NCI-H187 treated with DMSO at 0.1 percent for 48 hours (cell line): Measurements from ENCODE around the gene IL17RA.
"Not testable (repeated sequence)": the region's sequence is repeated elsewhere in the genome, so short reads cannot be mapped to it uniquely, and the experiment has no call there.

Experiments
- DNase-seq: peaks from one replicate; lab custom pipeline; 2025; lab: John Stamatoyannopoulos, UW

The IL17RA gene, protein sequence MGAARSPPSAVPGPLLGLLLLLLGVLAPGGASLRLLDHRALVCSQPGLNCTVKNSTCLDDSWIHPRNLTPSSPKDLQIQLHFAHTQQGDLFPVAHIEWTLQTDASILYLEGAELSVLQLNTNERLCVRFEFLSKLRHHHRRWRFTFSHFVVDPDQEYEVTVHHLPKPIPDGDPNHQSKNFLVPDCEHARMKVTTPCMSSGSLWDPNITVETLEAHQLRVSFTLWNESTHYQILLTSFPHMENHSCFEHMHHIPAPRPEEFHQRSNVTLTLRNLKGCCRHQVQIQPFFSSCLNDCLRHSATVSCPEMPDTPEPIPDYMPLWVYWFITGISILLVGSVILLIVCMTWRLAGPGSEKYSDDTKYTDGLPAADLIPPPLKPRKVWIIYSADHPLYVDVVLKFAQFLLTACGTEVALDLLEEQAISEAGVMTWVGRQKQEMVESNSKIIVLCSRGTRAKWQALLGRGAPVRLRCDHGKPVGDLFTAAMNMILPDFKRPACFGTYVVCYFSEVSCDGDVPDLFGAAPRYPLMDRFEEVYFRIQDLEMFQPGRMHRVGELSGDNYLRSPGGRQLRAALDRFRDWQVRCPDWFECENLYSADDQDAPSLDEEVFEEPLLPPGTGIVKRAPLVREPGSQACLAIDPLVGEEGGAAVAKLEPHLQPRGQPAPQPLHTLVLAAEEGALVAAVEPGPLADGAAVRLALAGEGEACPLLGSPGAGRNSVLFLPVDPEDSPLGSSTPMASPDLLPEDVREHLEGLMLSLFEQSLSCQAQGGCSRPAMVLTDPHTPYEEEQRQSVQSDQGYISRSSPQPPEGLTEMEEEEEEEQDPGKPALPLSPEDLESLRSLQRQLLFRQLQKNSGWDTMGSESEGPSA

DNA sequence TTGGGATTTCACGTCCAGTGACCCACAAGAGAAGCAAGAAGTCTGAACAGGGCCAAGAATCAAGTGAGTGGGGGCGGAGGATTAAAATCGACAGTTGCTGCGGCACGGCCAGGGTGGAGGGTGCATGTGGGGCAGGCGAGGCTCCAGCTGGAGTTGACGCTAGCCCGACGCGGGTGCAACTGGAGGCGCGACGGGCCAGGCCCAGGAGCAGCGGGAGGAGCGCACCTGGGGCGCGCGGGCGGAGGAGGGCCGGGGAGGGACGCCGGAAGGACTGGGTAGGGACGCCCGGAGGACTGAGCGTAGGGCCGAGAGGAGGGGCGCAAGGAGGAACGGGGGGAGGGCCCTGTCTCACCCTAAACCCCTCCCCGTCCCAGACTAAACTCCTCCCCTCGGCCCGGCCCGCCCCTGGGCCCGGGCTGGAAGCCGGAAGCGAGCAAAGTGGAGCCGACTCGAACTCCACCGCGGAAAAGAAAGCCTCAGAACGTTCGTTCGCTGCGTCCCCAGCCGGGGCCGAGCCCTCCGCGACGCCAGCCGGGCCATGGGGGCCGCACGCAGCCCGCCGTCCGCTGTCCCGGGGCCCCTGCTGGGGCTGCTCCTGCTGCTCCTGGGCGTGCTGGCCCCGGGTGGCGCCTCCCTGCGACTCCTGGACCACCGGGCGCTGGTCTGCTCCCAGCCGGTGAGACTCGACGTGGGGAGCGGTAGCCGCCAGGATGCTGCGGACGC, at the start of gene IL17RA:
TSS of gene IL17RA (plus strand) at position 447 of the 723 bp plus-strand sequence. CDS start at position 539, 92 bp downstream.
- no peak for DNase-seq

DNA sequence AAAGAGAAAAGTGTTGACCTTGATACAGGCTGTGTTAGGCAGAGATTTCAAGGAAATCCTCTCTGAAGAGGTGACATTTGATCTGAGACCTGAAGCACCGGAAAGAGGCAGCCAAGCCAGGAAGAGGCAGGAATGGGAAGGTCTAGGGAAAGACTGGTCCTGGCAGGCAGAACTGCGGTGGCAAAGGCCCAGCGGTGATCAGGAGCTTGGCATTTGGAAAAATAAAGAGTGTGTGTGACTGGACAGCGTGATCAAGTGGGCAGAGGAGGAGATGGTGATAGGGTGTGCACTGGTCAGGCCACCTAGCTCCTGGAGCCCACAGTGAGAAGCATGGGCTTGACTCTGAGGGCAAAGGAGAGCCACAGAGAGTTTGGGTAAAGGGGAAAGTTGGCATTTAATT, 49.6 kb upstream of the IL17RA start:
- no peak for DNase-seq

DNA sequence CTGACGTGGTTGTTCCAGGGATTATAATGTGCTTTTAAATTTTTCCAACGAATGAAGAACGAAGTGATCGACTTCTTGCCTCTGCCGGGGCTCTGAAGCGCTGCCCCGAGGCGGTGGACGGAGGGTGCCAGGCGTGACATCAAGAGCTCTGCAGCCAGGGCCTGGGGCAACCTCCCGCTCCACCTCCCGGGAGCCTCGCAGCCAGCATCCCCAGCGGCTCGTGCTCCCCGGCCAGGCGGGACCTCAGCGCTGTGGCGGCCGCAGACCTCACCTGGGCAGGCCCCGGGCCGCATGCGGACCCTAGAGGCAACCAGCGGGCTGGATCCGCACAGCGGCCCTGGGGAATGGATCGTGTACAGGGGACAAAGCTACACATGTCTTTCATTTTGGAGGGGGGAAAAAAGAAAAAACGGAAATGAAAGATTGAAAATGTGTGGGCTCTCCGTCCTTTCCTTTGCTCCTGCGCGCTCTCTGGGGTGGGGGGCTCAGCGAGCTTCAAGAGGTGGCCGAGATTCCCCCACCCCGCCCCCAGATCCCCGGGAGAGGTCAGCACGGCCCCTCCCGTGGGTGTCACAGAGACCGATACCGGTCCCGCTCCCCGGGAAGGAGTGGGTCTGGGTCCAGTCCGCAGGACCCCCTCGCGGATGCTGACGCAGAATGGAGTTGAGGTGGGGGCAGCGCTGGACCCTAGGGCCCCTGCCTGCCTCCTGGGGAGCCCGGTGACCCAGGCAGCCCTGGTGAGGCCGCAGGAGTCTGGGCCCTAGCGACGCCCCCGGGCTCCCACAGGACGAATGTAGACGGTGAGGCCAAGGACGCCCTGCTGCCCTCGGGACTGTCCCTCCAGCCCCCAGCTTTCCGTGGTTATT, 48.6 kb upstream of the IL17RA start:
- not testable (repeated sequence) for DNase-seq

DNA sequence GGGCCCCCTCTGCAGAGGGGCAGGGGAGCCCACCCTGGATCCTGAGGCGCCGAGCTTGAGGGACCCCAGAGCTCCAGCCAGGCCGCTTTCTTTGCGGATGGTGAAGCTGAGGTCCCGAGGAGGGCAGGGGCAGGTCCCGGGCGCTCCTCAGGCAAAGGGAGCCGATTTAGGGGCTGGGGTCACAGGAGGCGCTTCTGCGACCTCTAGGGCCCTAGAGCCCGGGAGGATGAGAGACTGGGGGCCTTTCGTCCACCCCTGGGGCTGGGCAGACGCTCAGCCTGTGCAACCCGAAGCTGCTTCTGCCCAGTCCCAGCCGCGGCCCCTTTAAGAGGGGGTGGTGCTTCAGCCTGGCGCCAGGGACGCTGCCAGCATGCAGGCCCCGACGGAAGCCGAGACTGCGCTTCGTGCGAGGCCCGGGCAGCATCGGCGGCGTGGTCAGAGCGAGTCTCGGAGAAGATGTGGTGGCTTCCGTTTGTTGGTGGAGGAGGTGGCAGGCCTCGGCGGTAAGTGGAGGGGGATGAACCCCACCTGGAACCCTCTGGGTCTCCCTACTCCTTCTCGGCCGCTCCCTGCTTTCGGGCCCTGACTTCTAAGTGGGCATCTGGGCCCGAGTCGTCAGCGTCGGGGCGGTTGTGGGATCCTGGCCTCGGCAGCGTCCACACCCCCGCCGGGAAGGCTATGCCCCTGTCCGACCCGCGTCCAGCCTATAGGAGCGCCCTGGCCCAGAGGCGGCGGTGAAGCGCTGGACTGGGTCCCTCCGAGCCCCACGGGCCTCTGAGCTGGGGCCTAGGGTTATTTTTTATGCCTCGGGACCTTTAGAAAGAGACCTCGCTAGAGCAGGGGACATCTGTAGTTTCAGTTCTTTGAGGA, 47.7 kb upstream of the IL17RA start:
- not testable (repeated sequence) for DNase-seq

DNA sequence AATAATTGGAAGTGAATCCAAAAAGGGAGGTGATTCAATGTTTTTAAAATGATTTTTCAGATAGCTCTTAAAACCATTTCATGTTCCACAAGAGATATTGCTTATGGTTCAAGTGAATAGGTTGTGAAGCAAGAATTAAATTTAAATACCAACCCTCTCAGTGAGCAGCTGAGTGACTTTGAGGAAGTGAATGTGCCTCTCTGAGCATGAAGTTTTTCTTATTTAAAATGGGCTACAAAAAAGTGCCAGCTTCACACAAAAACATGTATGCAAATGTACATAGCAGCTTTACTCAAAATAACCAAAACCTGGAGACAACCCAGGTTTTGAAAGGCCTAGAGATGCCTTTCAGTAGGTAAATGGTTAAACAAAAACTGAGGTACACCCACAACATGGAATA, 41.3 kb upstream of the IL17RA start:
- no peak for DNase-seq

DNA sequence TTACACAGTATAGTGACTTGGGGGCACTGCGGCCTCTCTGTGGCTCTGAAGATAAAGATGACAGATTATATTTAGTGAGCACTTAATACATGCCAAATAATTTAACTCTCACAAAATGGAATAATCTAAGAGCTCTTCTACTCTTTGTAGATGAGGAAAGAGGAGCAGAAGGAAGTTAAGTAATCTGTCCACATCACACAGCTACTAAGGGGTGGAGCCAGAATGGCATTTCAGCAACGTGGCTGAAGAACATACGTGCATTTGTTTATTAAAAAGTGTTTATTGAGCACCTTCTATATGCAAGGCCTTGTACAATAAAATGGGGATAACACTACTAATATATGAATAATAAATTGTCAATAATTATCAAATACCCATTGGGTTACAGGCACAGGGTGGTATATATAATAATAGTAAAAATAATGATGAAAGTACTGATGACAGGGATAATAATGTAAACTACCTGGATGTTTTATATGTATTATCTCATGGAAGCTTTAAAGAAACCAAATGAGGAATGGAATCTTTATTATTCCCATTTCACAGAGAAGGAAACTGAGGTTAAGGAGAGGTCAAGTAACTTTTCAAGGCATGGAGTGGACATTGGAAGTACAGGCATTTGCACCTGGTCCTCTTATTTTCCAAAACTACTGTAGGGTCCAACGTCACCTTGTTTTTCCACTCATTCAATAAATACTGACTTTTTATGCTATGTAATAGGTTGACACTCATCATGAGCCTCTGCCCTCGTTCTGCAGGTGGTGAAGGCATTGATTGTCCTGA, 38.0 kb upstream of the IL17RA start:
- no peak for DNase-seq

DNA sequence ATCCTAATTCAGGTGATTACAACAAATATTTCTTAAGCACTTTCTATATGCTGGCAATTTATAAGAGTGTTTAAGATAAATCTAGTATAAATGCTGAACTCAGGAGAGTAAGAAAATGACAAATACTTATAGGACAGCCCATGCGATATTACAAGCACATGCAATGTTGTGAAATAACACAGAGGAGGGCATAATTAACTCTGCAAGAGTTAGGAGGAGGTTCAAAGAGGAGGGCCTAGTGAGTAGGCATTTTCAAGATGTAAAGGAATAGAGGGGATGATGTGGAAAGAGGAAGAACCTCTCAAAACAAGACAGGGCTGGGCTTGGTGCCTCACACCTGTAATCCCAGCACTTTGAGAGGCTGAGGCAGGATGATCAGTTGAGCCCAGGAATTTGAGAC, 37.1 kb upstream of the IL17RA start:
- no peak for DNase-seq

DNA sequence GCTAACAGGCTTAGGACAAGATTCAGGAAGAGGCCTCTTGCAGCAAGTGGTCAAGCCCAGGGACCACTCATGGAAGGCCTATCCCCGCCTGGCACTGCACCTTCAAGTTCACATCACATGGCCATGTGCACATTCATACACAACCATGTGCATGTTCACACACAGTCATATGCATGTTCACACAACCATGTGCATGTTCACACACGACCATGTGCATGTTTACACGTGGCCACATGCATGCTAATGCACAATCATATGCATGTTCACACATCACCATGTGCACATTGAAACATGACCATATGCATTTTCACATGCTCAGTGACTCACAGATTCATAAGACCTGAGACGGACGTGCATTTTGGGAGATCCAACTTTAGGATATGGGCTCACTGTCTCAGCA, 28.7 kb upstream of the IL17RA start:
- DNase-seq, result no peak

DNA sequence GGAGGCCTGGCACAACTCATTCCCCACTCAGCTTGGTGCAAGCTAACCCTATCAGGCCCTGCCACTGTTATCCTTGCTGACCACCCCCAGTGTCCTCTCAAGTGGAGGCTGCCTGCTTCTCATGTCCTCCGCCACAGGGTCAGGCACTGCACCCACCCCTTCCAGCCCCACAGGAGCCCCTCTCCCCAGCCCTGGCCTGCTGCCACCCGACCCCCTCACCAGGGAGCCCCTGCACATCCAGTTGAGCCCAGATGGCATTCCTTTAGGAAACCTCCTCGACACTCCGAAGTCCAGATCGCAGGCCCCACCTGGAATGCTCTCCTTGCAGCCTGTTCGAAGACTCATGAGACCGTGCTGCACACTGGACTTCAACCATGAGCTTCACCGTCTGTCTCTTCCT, 28.0 kb upstream of the IL17RA start:
- no peak for DNase-seq

DNA sequence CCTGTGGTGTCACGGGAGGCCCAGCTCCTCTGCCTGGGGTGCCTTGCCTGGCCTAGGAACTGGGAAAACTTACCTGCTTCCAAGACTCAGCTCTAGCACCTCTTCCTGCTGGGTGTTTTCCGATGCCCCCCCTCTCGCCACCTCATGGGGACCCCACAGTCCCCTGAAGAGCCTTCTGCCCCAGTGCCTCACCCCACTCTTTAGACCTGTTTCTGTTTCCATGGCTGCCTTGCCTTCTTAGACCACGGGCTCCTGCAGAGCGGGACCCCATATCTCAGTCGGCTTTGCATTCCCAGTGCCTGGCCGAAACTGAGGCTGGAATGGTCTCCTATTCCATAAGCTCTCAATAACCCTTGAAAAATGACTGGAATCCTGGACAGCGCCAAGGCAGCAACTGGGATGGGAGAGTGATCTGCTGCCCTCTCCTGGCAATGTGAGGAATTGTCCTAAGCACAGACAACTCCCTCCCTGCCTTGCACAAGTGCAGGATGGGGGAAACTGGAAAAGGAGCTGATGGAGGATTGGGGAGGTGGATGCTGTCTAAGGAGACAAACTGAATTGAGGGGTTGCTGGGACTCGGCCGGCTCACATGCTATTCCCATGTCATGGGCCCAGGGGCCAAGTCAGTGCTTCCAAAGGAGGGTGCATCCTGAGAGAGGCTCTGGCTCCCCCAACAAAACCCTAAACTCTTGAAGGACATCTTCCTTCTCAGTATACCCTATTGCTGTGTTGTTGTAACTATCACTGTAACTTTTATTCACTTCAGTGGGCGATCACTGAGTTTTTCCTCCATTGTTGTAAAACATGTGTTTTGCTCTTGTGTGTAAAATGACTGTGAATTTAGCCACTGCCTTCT, 26.6 kb upstream of the IL17RA start:
- DNase-seq, result no peak

DNA sequence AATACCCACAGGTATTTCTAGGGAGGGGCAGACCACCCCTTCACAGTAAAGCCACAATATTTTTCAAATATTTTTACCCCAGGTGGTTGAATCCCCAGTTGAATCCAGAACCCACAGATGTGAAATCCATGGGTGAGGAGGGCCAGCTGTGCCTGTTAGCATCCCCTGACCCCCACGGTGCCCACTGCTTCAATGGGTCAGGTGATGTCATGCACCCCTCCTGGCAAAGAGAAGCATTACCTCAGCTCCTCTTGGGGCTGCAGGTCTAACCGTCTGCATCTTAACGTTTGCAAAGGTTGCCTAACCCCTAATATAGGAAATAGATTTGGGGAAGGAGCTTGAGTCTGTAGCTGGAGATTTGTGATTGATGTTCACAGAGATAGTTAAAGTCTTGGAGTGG, 24.7 kb upstream of the IL17RA start:
- no peak for DNase-seq

DNA sequence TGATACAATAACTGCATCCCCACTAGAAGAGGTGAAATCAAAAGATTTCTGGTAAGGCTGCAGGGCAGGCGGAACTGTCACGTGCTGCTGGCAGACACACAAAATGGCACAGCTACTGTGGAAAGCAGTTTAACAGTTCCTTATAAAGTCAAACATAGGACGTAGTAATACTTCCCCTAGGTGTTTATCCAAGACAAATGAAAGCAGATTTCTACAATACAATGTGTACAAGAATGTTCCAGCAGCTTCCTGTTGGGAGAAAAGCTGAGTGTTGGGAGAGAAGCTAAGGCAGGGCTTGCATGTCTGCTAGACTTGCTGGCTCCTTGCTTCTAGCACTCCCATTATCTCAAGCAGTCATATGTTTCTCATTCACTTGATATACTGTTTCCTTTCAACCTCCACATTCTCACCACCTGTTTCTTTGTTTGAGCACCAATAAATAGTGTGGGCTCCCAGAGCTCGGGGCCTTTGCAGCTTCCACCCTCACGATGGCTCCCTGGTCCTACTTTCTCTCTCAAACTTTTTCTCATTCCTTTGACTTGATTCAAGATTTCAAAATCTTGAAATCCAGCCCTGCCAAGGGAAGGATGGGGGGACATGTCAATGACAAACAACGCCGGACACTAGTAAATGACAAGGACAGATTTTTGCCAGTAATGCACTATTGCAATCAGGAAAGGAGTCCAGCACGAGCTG, 21.2 kb upstream of the IL17RA start:
- DNase-seq, result no peak

DNA sequence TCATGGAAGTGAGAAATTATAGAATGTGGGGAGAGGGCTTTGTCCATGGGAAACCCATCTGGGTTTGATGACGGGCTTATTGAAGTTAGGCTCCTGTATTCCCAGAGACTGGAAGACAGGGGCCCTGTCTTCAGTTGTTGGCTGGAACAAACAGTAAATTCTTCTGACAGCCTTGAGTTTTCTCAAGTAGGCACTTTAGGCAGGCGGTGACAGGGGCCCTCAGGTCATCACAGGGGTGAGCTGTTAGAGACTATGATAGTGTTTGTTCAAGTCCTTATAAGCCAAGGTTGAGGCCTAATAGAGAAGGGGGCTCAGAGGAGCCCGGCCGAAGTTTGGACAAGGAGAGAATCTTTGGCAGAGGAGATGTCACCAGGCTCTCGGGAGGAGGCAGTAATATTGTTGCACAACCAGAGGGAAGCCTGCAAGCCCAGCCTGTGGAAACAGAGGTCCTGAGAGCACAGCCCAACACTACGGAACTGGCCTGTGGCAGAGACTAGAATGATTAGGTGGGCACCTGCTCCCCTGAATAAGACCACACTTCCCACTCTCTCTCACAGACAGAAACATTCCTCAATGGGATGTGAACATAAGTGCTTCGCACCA, 20.2 kb upstream of the IL17RA start:
- no peak for DNase-seq

DNA sequence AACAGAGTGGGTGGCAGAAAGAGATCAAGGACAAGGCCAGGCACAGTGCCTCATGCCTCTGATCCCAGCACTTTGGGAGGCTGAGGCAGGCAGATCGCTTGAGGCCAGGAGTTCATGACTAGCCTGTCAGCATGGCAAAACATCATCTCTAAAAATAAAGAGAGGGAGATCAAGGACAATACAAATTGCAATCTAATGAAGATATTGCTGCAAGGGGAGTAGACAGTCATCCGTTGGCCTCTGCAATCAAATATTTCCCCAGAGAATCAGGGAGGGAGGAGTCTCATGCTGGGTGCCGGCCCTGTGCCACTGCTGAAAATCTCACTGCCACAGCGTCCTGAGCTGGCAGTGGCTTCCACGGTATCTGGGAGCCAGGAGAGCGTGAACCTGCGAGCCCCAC, 19.4 kb upstream of the IL17RA start:
- DNase-seq, result no peak

DNA sequence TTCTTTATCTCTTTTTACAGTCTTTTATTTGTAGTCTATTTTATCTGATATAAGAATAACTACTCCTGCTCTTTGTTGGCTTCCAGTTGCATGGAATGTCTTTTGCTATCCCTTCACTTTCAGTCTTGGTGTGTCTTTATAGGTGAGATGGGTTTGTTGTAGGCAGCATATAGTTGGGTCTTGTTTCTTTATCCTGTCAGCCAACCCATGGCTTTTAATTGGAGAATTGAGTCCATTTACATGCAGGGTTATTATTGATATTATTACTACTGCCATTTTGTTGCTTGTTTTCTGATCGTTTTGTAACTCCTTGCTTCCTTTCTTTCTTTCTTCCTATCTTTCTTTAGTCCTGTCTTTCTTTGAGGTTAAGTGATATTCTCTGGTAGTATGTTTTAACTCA, 11.9 kb upstream of the IL17RA start:
- no peak for DNase-seq

DNA sequence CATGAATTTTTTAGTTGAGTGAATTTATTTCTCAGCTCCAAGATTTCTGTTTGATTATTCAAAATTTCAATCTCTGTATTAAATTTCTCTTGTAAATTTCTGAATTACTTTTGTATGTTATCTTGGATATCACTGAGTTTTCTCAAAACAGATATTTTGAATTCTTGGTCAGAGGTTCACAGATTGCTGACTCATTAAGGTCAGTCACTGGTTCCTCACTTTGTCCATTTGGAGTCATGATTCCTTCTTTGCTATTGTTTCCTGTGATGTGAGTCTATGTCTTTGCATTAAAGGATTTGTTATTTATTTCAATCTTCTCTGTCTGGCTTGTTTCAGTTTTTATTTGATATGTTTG, 10.2 kb upstream of the IL17RA start:
- DNase-seq, result no peak

DNA sequence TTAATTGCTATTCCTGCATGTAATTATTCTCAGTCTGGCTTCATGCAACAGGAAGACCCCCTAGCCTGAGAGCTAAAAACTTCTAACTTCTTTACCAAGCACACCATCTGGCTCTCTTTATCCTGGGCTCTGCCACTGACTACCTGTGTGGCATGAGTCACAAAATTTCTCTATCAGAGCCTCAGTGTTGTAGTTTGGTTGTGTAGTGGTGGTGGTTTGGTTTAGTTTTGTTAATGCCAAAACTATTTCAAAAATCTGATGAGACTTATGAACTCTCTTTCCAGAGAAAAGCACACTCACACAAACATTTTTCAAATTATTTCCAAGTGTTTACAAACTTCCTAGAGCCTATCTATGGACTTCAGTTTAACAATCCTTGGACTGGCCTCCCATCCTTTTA, 7.5 kb upstream of the IL17RA start:
- DNase-seq, result no peak

DNA sequence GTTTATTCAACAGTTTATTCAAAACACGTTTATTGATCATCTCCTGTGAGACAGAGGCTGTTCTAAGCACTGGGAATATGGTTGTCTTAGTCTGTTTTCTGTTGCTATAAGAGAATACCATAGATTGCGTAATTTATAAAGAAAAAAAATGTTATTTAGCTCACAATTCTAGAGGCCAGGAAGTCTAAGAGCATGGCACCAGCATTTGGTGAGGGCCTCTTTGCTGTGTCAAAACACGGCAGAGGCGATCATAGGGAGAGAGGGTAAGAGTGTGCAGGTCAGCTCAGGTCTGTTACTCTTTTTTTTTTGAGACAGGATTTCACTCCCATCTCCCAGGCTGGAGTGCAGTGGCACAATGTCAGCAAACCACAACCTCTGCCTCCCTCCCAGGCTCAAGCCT, 5.2 kb upstream of the IL17RA start:
- no peak for DNase-seq
